NCI-H82 treated with DMSO at 0.1 percent for 48 hours (cell line): ENCODE measurements around the gene GPR21.

Source experiments
- DNase-seq: peaks from one replicate; lab custom pipeline; 2025; ENCODE audit not compliant: unreplicated experiment; lab: John Stamatoyannopoulos, UW

Gene GPR21

GRCh38 chr9:123033352-123033751 is at the start of gene GPR21:
TSS of gene GPR21 (plus strand) at chr9:123033667. CDS start at chr9:123034567, 900 bp downstream.
- DNase-seq, result no peak

- no peak for DNase-seq
These were observed 47.5 kb upstream of the GPR21 start for GRCh38 chr9:122986010-122986409.

GRCh38 chr9:122988141-122988540 is 45.3 kb upstream of the GPR21 start:
- DNase-seq, result no peak

- DNase-seq, result no peak
These were observed 44.4 kb upstream of the GPR21 start for GRCh38 chr9:122988920-122989621.

- DNase-seq, result no peak
These were observed 42.1 kb upstream of the GPR21 start for GRCh38 chr9:122991370-122991830.

- DNase-seq, result no peak
These were observed 36.9 kb upstream of the GPR21 start for GRCh38 chr9:122996586-122996985.

- DNase-seq, result no peak
These were observed 35.0 kb upstream of the GPR21 start for GRCh38 chr9:122998448-122998847.

- DNase-seq, result no peak
These were observed 32.9 kb upstream of the GPR21 start for GRCh38 chr9:123000371-123001068.

- no peak for DNase-seq
These were observed 30.7 kb upstream of the GPR21 start for GRCh38 chr9:123002754-123003153.

- DNase-seq, result no peak
These were observed 30.0 kb upstream of the GPR21 start for GRCh38 chr9:123003466-123003865.

GRCh38 chr9:123005964-123006363 is 27.5 kb upstream of the GPR21 start:
- DNase-seq, result no peak

GRCh38 chr9:123007269-123007668 is 26.2 kb upstream of the GPR21 start:
- DNase-seq, result no peak

GRCh38 chr9:123008909-123009308 is 24.6 kb upstream of the GPR21 start:
- DNase-seq, result no peak

GRCh38 chr9:123011380-123011779 is 22.1 kb upstream of the GPR21 start:
- DNase-seq, result no peak

GRCh38 chr9:123011878-123012528 is 21.5 kb upstream of the GPR21 start:
- no peak for DNase-seq

GRCh38 chr9:123016631-123017030 is 16.8 kb upstream of the GPR21 start:
- no peak for DNase-seq

GRCh38 chr9:123020796-123021195 is 12.7 kb upstream of the GPR21 start:
- DNase-seq, result no peak

- no peak for DNase-seq
These were observed 7.0 kb upstream of the GPR21 start for GRCh38 chr9:123026425-123026824.

- DNase-seq, result no peak
These were observed 6.0 kb upstream of the GPR21 start for GRCh38 chr9:123027517-123027916.

GRCh38 chr9:123028136-123028535 is 5.3 kb upstream of the GPR21 start:
- DNase-seq, result no peak

- no peak for DNase-seq
These were observed 4.5 kb upstream of the GPR21 start for GRCh38 chr9:123028973-123029372.

- no peak for DNase-seq
These were observed 1.5 kb upstream of the GPR21 start for GRCh38 chr9:123031963-123032362.
